HFFc6 (cell line): ENCODE measurements around the gene SPRR2F. TPM values are rescaled to one million over a fixed set of nuclear protein-coding genes. Genes with fewer than 3 reads are reported as not detected.

Experiments
- DNase-seq: peaks from one replicate; pipeline ENCODE4 v3.0.0-alpha.2; 2018
- H3K27ac Mint-ChIP-seq: 2 replicates; pipeline ENCODE4 v1.8.0; 2020; ENCODE audit warnings: mild to moderate bottlenecking, mixed read lengths
- H3K27me3 Mint-ChIP-seq: 2 replicates; pipeline ENCODE4 v1.8.0; 2021; ENCODE audit warnings: mild to moderate bottlenecking, moderate library complexity, mixed read lengths; ENCODE audit not compliant: insufficient read depth
- H3K36me3 Mint-ChIP-seq: 2 replicates; pipeline ENCODE4 v1.8.0; 2021; ENCODE audit warnings: low read depth, mixed read lengths
- H3K4me1 Mint-ChIP-seq: 2 replicates; pipeline ENCODE4 v1.8.0; 2020; ENCODE audit warnings: low read depth, mixed read lengths
- H3K4me3 Mint-ChIP-seq: 2 replicates; pipeline ENCODE4 v1.8.0; 2020; ENCODE audit warnings: mild to moderate bottlenecking, moderate library complexity, mixed read lengths
- H3K9me3 Mint-ChIP-seq: 2 replicates; pipeline ENCODE4 v1.8.0; 2020; ENCODE audit warnings: mild to moderate bottlenecking, mixed read lengths
- long read RNA-seq: library from polyadenylated mRNA; unstranded; transcript quantifications from one replicate; pipeline ENCODE4 v2.0.0, GENCODE V29; 2019
- total RNA-seq, 6 experiments: library from RNA; stranded (reverse); fragmentation: NEBNext Ultra II Directional; extraction: Animal tissue kit (Norgen Biotek cat#: 25700); gene quantifications; 2 replicates in 1 of 6; 3 replicates in 5 of 6; pipeline ENCODE4 v1.2.3, GENCODE V29; 2021
- TF ChIP-seq, protein P1 (sequence below): fragments of 200-600 bp; sonication (generic); IDR thresholded peaks from 2 replicates; pipeline ENCODE4 v1.5.0; 2021; ENCODE audit warnings: antibody characterized with exemption, mild to moderate bottlenecking

SPRR2F gene, protein sequence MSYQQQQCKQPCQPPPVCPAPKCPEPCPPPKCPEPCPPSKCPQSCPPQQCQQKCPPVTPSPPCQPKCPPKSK
- total RNA-seq = not detected
- long read RNA-seq = 0 reads

DNA sequence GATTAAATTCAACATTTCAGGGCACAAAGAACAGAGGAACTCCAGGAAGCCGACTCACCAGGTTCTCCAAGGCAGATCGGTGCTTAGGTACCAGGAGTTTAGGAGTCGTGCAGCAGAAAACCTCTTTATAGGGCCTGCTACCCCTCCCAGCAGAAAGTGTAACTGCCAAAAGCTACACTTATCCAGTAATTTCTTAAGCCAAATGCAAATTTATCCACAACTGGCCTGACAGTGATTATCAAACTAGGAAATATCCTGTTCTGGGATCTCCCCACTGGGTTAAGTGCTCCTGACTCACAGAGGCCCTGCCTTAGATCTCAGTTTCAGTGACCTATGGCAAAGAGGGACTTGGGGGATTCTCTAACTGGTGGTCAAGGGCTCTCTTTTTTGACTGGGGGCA lies at the start of gene SPRR2F:
TSS of gene SPRR2F (minus strand) at position 101 of the 400 bp plus-strand sequence. CDS start 783 bp downstream, outside the sequence.
- no peaks in the 10 kb centered on the region for H3K36me3 Mint-ChIP-seq
- TF ChIP-seq, protein P1, sequence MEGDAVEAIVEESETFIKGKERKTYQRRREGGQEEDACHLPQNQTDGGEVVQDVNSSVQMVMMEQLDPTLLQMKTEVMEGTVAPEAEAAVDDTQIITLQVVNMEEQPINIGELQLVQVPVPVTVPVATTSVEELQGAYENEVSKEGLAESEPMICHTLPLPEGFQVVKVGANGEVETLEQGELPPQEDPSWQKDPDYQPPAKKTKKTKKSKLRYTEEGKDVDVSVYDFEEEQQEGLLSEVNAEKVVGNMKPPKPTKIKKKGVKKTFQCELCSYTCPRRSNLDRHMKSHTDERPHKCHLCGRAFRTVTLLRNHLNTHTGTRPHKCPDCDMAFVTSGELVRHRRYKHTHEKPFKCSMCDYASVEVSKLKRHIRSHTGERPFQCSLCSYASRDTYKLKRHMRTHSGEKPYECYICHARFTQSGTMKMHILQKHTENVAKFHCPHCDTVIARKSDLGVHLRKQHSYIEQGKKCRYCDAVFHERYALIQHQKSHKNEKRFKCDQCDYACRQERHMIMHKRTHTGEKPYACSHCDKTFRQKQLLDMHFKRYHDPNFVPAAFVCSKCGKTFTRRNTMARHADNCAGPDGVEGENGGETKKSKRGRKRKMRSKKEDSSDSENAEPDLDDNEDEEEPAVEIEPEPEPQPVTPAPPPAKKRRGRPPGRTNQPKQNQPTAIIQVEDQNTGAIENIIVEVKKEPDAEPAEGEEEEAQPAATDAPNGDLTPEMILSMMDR = no peak
- H3K27ac Mint-ChIP-seq = no peak within 1 kb of the TSS
- H3K4me1 Mint-ChIP-seq = no peaks in the 10 kb centered on the region
- H3K4me3 Mint-ChIP-seq = no peak within 1 kb of the TSS
- H3K27me3 Mint-ChIP-seq = no peaks in the 10 kb centered on the region; the same call in 1 of the 2 replicates
- DNase-seq = no peak
- H3K9me3 Mint-ChIP-seq = no peaks in the 10 kb centered on the region; the same call in 1 of the 2 replicates

DNA sequence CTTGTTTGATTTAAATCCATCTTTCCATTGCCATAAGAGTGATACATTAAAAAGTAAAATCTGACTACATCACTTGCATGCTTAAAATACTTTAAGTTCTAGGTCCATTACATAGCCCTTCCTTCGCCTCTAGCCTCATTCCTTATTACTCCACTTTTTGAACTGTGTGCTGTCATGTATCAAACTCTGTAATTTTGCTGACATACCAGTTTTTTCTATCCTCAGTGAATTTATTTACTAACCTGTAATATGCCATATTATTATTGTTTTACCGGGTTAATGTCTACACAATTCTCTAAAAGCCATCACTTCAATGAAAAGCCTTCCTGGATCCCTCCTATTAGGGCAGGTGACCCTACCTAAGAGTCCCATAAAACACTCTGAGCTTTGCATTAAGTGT lies 42.2 kb upstream of the SPRR2F start:
- no peak overlapping the region for H3K4me3 Mint-ChIP-seq
- no peak overlapping the region for H3K27ac Mint-ChIP-seq
- no peaks in the 10 kb centered on the region for H3K36me3 Mint-ChIP-seq
- TF ChIP-seq, protein P1 = no peak
- 0 out of 2 replicates have a peak, but pooled peaks cover 5% of the 10 kb centered on the region for H3K9me3 Mint-ChIP-seq
- H3K27me3 Mint-ChIP-seq = no peaks in the 10 kb centered on the region
- no peak for DNase-seq
- no peaks in the 10 kb centered on the region for H3K4me1 Mint-ChIP-seq

DNA sequence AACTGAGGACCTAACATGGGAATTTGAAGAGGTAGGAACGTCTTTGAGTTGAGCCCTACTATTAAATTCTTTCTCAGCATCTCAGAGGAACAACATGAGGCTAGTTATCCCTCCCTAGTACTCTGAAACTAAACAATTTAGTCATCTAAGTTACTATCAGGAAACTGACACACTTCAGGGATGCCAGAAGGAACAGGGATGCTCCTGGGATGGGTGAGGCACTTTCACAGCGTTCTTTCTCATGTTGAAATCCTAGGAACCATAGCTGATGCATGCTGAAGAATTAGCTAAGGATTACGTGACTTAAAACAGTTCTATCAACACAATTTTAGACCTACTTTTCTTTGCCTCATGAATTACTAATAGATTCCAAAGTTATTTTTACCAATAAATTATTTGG lies 39.2 kb upstream of the SPRR2F start:
- Mint-ChIP-seq H3K4me1 (no peaks in the 10 kb centered on the region), H3K9me3 (no peaks in the 10 kb centered on the region), H3K27ac (no peak overlapping the region), H3K27me3 (peaks cover 2% of the 10 kb centered on the region), H3K4me3 (no peak overlapping the region), H3K36me3 (no peaks in the 10 kb centered on the region)
- TF ChIP-seq, protein P1 = no peak
- DNase-seq = no peak

DNA sequence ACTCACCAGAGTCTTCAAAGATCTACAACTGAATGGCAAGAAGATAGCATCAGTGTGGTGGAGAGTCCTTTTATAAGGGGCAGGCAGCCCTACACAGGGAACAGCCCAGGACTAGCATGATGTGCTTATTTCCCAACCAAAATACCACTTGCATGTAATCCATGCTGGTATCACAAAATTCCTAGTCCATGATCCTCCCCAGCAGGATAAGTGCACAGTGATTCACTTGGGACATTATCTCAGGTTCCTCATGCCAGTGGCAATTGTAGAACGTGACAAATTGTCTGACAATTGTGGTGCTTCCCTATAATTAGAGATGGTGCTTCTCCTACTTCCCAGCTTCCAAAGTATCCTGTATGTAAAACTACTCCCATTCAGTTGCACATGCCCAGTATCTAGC lies 37.5 kb upstream of the SPRR2F start, which contains the start of gene SPRR2G:
TSS of gene SPRR2G (minus strand) at position 45 of the 400 bp plus-strand sequence. CDS start 780 bp downstream, outside the sequence.
- TF ChIP-seq, protein P1 = no peak
- no peak within 1 kb of the TSS for H3K27ac Mint-ChIP-seq
- no peaks in the 10 kb centered on the region for H3K36me3 Mint-ChIP-seq
- DNase-seq = no peak
- no peaks in the 10 kb centered on the region for H3K9me3 Mint-ChIP-seq
- no peaks in the 10 kb centered on the region for H3K4me1 Mint-ChIP-seq
- no peak within 1 kb of the TSS for H3K4me3 Mint-ChIP-seq
- H3K27me3 Mint-ChIP-seq = peaks cover 2% of the 10 kb centered on the region

DNA sequence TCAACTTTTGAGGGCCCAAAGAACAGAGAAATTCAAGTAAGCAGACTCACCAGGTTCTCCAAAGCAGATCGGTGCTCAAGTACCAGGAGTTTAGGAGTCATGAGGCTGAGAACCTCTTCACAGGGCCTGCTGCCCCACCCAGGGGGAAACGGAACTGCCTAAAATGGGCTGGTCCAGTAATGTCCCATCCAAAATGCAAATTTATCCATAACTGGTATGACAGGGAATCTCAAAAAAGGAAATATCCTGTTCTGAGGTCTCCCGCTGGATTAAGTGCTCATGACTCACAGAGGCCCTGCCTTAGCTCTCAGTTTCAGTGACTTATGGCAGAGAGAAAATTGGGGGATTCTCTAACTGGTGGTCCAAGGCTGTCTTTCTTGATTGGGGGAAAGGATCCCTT lies 28.1 kb upstream of the SPRR2F start:
- no peak for DNase-seq
- Mint-ChIP-seq H3K4me1 (no peaks in the 10 kb centered on the region), H3K27me3 (no peaks in the 10 kb centered on the region), H3K36me3 (no peaks in the 10 kb centered on the region), H3K27ac (no peak overlapping the region), H3K9me3 (peaks cover 9% of the 10 kb centered on the region; the same call in 1 of the 2 replicates), H3K4me3 (no peak overlapping the region)
- TF ChIP-seq, protein P1 = no peak
